ENCODE data around the gene P3H2.

P3H2 gene

DNA sequence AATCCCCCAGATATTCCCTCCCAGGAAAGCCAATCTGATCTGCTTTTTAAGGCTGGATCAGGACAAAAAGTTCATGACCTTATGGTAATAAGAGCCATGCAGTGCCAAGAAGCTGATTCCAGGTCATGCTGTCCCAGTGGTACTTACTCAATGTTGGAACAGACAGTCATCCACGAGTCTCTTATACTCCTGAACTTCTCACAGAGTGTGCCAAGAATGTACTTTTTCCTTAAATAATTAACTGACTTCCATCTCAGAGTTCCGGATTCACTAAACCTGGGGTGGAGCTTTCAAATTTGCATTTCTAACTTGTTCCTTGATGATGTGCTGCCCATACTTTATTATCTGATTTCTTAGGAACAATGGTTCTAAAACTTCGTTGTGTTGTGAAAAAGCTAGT is 3.4 kb upstream of the P3H2 start:
- no peak for DNase-seq (ENCODE audit: low read depth)

DNA sequence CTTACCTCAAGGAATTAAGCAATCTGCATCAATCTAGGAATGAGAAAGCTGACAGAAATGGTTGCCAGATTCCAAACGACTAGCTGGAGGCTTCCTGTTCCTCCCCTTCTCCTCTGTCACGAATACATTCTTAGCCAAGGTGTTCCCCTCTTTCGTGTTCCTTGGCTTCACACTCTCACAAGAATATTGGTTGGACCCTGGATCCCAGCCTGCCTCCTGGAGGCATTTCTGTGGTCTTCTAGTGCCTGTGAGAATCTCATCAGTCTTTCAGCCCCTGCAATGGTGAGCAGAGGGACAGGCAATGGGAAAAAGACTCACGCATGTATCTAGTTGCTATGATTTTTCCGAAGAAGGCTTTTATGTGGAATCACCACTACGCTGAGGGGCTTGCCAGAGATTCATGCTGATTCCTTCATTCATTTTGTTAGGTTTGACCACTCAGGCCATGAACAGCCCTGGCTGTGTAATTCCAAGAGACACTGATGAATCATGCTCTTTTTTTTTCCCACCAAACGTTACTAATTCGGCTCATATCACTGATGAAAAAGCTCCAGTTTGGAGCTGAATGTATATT is 1.6 kb upstream of the P3H2 start:
- no peak for DNase-seq (ENCODE audit: low read depth)

DNA sequence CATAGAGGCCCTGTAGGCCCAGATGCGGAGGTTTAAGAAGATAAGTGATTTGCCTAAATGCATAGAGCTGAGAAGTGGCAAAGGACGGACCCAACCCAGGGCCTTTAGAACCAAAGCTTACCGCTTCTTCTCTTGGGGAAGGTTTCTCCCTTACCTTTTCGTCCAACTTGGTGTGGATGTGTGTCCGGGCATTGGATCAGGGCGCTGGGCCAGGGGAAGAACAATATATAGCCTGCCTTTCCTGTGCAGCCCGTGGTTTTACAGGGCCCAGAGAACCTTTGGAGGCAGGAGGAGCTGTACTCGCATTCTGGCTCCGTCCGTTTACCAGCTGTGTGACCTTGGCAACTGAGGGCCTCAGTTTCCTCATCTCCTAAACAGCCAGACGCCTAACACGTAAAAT is 686 bp upstream of the P3H2 start:
- DNase-seq (ENCODE audit: low read depth): no peak

DNA sequence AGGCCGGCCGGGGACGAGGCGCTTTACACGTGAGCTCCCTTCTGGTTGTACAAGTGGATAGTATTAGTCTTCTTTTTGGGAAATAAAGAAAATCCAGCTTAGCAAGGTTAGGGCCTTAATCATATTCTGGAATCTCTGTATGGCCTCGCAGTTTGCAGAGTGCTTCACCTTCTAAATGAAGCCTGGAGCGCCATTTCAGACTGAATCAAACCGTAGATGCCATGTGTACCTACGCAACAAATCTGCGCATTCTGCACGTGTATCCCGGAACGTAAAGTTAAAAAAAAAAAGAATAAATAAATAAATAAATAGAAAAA is 322 bp upstream of the P3H2 start:
- DNase-seq (ENCODE audit: low read depth): no peak

- DNase-seq (ENCODE audit: low read depth): no peak
These were observed 1.0 kb downstream of the P3H2 start for GRCh38 chr3:190119461-190120268.

DNA sequence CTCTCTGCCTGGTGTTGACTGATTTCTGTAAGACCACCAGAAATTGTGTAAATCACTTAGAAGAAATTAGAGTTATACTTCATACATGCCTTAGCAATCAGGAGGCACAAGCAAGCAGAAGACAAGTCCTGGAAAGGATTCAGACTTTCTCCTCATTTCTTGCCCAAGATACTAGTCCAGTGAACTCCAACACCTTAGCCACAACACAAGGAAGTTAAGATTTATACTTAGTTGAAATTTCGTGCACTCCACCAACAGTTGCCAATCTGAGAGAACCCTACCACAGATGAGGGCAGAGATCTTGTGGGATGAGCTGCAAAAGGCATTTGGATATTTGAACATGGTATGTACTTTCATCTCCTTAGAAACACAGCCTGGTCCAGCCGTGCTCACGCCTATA is 2.3 kb downstream of the P3H2 start:
- no peak for DNase-seq (ENCODE audit: low read depth)

- DNase-seq (ENCODE audit: low read depth): no peak
These were observed 2.7 kb downstream of the P3H2 start for GRCh38 chr3:190117981-190118380.

DNA sequence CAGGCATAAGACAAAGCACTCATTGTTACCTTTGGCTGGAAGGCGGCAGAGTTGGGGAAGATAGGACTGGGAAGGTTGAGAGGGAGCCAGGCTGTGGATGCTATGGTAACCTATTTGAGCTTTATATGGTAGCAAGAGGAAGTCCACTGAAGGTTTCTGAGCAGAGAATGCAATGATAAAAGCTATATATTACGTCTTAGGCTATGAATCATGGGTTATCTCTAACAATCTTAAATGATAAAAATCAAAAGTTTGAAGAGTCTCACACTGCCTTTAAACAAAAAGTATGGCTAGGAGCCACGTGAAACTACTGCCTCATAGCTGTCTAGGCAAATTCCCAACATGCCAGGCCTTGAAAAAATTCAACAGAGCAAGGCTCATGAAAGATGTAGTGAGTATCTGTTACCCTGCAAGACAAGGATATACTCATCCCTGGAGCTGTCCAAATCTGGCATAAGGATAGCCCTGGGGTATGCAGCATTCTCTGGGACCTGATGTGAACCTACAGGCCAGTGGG is 4.1 kb downstream of the P3H2 start:
- DNase-seq (ENCODE audit: low read depth): no peak

- DNase-seq (ENCODE audit: low read depth): no peak
These were observed 9.9 kb downstream of the P3H2 start for GRCh38 chr3:190110826-190111225.

GRCh38 chr3:190109441-190109840 is 11.3 kb downstream of the P3H2 start:
- DNase-seq (ENCODE audit: low read depth): no peak

DNA sequence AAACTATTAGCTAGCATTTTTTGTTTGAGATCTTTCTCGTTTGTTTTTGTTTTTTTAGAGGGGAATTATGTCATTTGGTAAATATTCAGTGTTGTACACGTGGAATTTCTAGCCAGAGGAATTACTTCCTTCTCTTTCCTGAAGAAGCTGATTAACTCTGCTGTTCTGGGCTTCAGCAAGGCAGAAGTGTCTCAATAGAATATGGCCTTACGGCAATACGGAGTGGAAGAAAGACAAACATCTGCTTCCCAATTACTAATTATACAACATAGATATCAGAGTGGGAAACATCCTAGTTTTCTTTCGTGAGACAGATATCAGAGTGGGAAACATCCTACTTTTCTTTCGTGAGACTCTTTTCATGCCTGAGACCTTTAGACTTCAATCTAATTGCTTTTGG is 11.9 kb downstream of the P3H2 start:
- no peak for DNase-seq (ENCODE audit: low read depth)

- no peak for DNase-seq (ENCODE audit: low read depth)
These were observed 14.8 kb downstream of the P3H2 start for GRCh38 chr3:190105876-190106275.

- DNase-seq (ENCODE audit: low read depth): no peak
These were observed 19.2 kb downstream of the P3H2 start for GRCh38 chr3:190101320-190102011.

- DNase-seq (ENCODE audit: low read depth): no peak
These were observed 21.6 kb downstream of the P3H2 start for GRCh38 chr3:190099099-190099498.

GRCh38 chr3:190097617-190098016 is 23.1 kb downstream of the P3H2 start:
- no peak for DNase-seq (ENCODE audit: low read depth)

DNA sequence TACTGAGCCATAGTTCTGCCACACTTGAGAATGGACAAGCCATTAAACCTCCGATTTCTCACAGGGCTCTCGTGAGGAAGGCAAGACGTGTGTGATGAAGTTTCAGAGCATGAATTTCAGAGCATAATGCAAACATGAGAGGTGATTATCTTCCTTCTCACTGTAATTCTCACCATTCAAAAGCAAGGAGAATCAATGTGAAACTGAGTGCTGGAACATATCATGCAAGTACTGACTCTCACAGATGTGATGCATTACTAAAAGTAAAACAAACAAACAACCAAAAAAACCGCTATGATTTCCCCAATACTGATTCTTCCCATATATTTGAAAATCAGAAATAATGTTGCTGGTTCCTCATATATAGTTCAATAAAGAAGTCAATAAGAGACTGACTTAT is 23.7 kb downstream of the P3H2 start:
- DNase-seq (ENCODE audit: low read depth): no peak

DNA sequence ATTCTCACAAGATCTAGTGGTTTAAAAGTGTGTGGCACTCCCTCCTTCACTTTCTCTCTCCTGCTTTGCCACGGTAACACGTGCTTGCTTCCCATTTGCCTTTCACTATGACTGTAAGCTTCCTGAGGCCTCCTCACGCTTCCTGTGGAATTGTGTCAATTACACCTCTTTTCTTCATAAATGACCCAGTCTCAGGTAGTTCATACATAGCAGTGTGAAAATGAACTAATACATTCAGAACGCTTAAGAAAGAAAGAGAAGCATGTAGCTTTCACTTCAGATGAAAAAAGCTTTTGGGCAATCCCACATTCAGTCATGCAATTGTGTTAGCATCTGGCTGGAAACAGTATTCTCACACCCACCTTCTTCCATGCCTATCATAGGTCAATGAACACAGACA is 24.4 kb downstream of the P3H2 start:
- DNase-seq (ENCODE audit: low read depth): no peak

DNA sequence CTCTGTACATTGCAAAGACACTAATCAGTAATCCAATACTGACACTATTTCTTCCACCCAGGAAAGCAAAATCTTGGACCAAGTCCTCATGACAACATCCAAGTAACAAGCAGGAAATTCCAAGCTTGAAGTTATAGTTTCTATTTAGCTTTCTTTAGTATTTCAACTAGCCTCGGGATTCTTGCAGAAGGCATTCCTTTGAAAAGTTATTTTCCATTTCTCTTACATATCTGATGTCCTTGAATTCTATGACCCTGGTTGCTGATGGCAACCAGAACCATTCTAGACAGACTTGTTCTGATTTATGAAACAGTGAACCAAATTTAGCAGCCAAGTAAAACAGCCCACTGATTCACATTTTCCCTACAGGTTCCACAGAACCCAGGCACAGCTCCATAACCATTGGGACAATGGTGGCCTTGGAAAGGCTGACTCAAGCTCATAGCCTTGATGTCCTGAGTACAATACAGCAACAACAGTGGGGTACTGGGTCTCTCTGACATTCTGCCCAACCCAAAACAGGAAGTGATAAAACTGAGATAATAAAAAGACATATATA is 26.5 kb downstream of the P3H2 start:
- DNase-seq (ENCODE audit: low read depth): no peak

DNA sequence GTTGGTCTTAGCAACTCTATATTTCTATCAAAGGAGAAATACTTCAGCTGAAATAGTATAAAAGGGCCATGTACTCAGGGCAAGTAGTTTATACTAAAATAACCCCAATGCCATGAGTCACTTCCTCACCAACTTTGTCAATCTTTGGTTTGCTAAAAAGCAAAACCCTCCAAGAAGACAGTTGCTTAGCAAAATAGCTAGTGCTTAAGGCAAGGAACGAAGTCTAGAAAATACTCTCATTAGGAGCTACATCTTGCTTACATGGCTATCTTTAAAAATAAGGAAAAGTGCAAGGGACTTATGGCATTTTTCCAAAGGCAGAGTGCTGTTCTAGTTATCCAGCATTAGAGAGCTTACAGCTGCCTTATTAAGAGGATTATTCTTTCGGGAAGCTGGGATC is 28.4 kb downstream of the P3H2 start:
- no peak for DNase-seq (ENCODE audit: low read depth)

- no peak for DNase-seq (ENCODE audit: low read depth)
These were observed 31.0 kb downstream of the P3H2 start for GRCh38 chr3:190089711-190090110.

- no peak for DNase-seq (ENCODE audit: low read depth)
These were observed 31.8 kb downstream of the P3H2 start for GRCh38 chr3:190088890-190089289.

GRCh38 chr3:190086191-190086590 is 34.5 kb downstream of the P3H2 start:
- no peak for DNase-seq (ENCODE audit: low read depth)

- no peak for DNase-seq (ENCODE audit: low read depth)
These were observed 35.7 kb downstream of the P3H2 start for GRCh38 chr3:190084983-190085382.

Data from stimulated activated CD8-positive, alpha-beta memory T cell treated with anti-CD3 and anti-CD28 coated beads, Interleukin-12 subunit alpha, Interleukin-12 subunit beta, amount 100 ng/mL, for 4 hours (primary cell).